ENCODE data around the gene GP9.

- no peak for TF ChIP-seq POLR2AphosphoS5 (IDR thresholded peaks at IDR 0.05; ENCODE audit: borderline replicate concordance, low read depth, low read length)
- TF ChIP-seq EZH2 (IDR thresholded peaks at IDR 0.05) = no peak
These were observed 4.0 kb upstream of the GP9 start for GRCh38 chr3:129056451-129057173.
